Heart left ventricle (tissue), 16 donors: Measurements from ENCODE around the gene PGS1. TPM values are rescaled to one million over a fixed set of nuclear protein-coding genes. Genes with fewer than 3 reads are reported as not detected.
A peak's percentile ranks its signal among the peaks of the same experiment; 100 is the strongest.

Experiments used
- ATAC-seq, 4 donors: fragments of 200-7000 bp; cut with Tn5 transposase; one replicate each; pipeline ENCODE4 v1.9.1; 2020 to 2022; ENCODE audit warnings: moderate library complexity in 4 of 4, mild to moderate bottlenecking in 3 of 4, moderate number of reproducible peaks in 1 of 4
- DNase-seq, 5 donors: peaks; one replicate each; pipeline ENCODE4 v3.0.0-alpha.2; 2020
- H3K27ac ChIP-seq, 12 donors: fragments of 200-600 bp; sonication (generic) in 4 of 12; one replicate each; pipeline versions ENCODE4 v1.5.0 to v1.8.0; 2016 to 2022; ENCODE audit warnings: mild to moderate bottlenecking in 2 of 12
- H3K27me3 ChIP-seq, 9 donors: fragments of 200-600 bp; sonication (generic) in 2 of 9; one replicate each; pipeline versions ENCODE4 v1.5.1 to v1.8.0; 2016 to 2022; ENCODE audit warnings: mild to moderate bottlenecking in 3 of 9
- H3K36me3 ChIP-seq, 9 donors: fragments of 200-600 bp; sonication (generic) in 2 of 9; one replicate each; pipeline versions ENCODE4 v1.5.0 to v1.8.0; 2018 to 2022; ENCODE audit warnings: mild to moderate bottlenecking in 2 of 9
- H3K4me1 ChIP-seq, 12 donors: fragments of 200-600 bp; sonication (generic) in 4 of 12; one replicate each; pipeline versions ENCODE4 v1.5.0 to v1.8.0; 2016 to 2022; ENCODE audit warnings: mild to moderate bottlenecking in 3 of 12
- H3K4me3 ChIP-seq, 12 donors: fragments of 200-600 bp; sonication (generic) in 4 of 12; one replicate each; pipeline versions ENCODE4 v1.5.0 to v1.8.0; 2017 to 2022; ENCODE audit warnings: mild to moderate bottlenecking in 9 of 12, moderate library complexity in 4 of 12
- H3K9me3 ChIP-seq, 12 donors: fragments of 200-600 bp; sonication (generic) in 4 of 12; one replicate each; pipeline versions ENCODE4 v1.5.0 to v1.8.0; 2016 to 2022; ENCODE audit warnings: mild to moderate bottlenecking in 1 of 12
- CTCF ChIP-seq, 12 donors: fragments of 200-600 bp; sonication (generic) in 4 of 12; IDR thresholded peaks; one replicate each; pipeline versions ENCODE4 v1.5.0 to v1.8.0; 2018 to 2022; ENCODE audit warnings: antibody characterized with exemption in 12 of 12, mild to moderate bottlenecking in 5 of 12
- POLR2A ChIP-seq, 2 donors: fragments of 450-650 bp; IDR thresholded peaks; one replicate each; pipeline ENCODE4 v1.6.1; 2017; ENCODE audit warnings: antibody characterized with exemption in 2 of 2, mild to moderate bottlenecking in 2 of 2, moderate library complexity in 2 of 2
- WGBS, 4 donors: extraction: QIAGEN DNeasy Blood & Tissue Kit in 2 of 4; methylation state at CpG; one replicate each; pipeline versions ENCODE4 v1.1.5 to v1.1.7; 2013 to 2018; 5-methylcytosine and 5-hydroxymethylcytosine counted together
- intact Hi-C, 10 donors: fragments of 100-400 bp; cut with DNase I; formaldehyde crosslinking; loops; one replicate each; pipeline versions ENCODE4 v1.11.1 to v1.14.2; 2022
- polyA plus RNA-seq, 2 donors: library from polyadenylated mRNA; stranded (reverse); fragments of 200-250 nt; gene quantifications; one replicate each; pipeline ENCODE4 v1.2.3, GENCODE V29; 2013
- total RNA-seq, 9 donors: library from RNA; depleted of rRNA in 2 of 9; stranded (reverse); fragments of >200 nt in 2 of 9; fragmentation: NEBNext Ultra II Directional in 3 of 9; extraction: Animal tissue kit (Norgen Biotek cat#: 25700) in 3 of 9; gene quantifications; one replicate each; pipeline versions ENCODE4 v1.1.0 to v1.2.4, GENCODE V29; 2016 to 2023
- donor health status: ischemic (EF 13 %, LVEDD 7.1; RV severe dilation, severe dysfunction).
- donor health status: healthy with polysubstance abuse.
- donor health status: DM: no; HTN: yes; CAD: no.
- donor health status: DM: no; HTN: no; CAD: no.
- donor health status: ischemic (EF 25% LVEDD 6.9; RV normal size, moderate dysfunction).
- donor health status: ischemic (EF 25% LVEDD 5.7; RV mildly dilated, moderate dysfunction).
- donor health status: healthy.
- donor health status: DM: yes; HTN: yes; CAD: no.
- donor health status: ischemic (EF 35%, LVEDD 5.7; RV mildly dilated, moderate dysfunction).
- donor health status: nonischemic (EF 11% LVEDD 7.7; RV severe dilation, severe dysfunction).
- donor health status: DM: yes; HTN: yes; CAD: no.
- donor health status: PGD.
- donor health status: ischemic (EF 29% LVEDD 5.4; RV normal size, mild dysfunction).
- donor health status: nonischemic (EF 23%, LVEDD 6.1; RV moderate dilation, normal function).

The PGS1 gene
- total and polyA plus RNA-seq, 11 donors: 11.9 to 32.8 (median 17.3) TPM

- H3K9me3 ChIP-seq: no peaks in the 10 kb centered on the region
- TF ChIP-seq POLR2A (IDR thresholded peaks at IDR 0.05) (no peak), CTCF (IDR thresholded peaks at IDR 0.05) (no peak)
- 93 to 97% (median 94%) methylated on average over 29 to 37 of the region's 37 CpGs for WGBS, 4 donors
These were observed 80.4 kb downstream of the PGS1 start for GRCh38 chr17:78458736-78459335.

GRCh38 chr17:78459696-78460095 is 81.2 kb downstream of the PGS1 start:
- Histone ChIP-seq H3K27ac (no peak overlapping the region), H3K9me3 (no peaks in the 10 kb centered on the region), H3K27me3 (no peaks in the 10 kb centered on the region), H3K36me3 (no peaks in the 10 kb centered on the region), H3K4me1 (no peaks in the 10 kb centered on the region), H3K4me3 (no peak overlapping the region)
- TF ChIP-seq POLR2A (IDR thresholded peaks at IDR 0.05) (no peak), CTCF (IDR thresholded peaks at IDR 0.05) (no peak)
- peak in 1 of 5 donors; percentile 41 for DNase-seq
- ATAC-seq: no peak
- intact Hi-C loops: no loop called here
- WGBS, 4 donors: 91 to 96% (median 94%) methylated on average over 14 to 21 of the region's 21 CpGs

More at GRCh38 chr17:78458736-78459335, 80.4 kb downstream of the PGS1 start:
- Histone ChIP-seq H3K36me3 (no peaks in the 10 kb centered on the region), H3K4me1 (no peaks in the 10 kb centered on the region), H3K27me3 (no peaks in the 10 kb centered on the region), H3K4me3 (no peak overlapping the region), H3K27ac (no peak overlapping the region)
- ATAC-seq: no peak
- intact Hi-C loops: no loop called here
- DNase-seq: no peak

GRCh38 chr17:78460176-78460675 is 81.8 kb downstream of the PGS1 start:
- no peaks in the 10 kb centered on the region for H3K9me3 ChIP-seq
- no peaks in the 10 kb centered on the region for H3K27me3 ChIP-seq
- DNase-seq (peak in 1 of 5 donors; percentile 35), ATAC-seq (no peak)
- 79 to 90% (median 82%) methylated on average over 11 of the region's 11 CpGs for WGBS, 4 donors
- H3K27ac ChIP-seq: no peak overlapping the region
- H3K4me1 ChIP-seq: no peaks in the 10 kb centered on the region
- H3K4me3 ChIP-seq: no peak overlapping the region
- intact Hi-C loops: no loop called here
- H3K36me3 ChIP-seq: no peaks in the 10 kb centered on the region
- TF ChIP-seq CTCF (IDR thresholded peaks at IDR 0.05) (no peak), POLR2A (IDR thresholded peaks at IDR 0.05) (no peak)

GRCh38 chr17:78460951-78461798 is 82.7 kb downstream of the PGS1 start:
- no peak for TF ChIP-seq CTCF (IDR thresholded peaks at IDR 0.05)
- TF ChIP-seq POLR2A (IDR thresholded peaks at IDR 0.05): no peak
- 88 to 92% (median 91%) methylated on average over 21 to 34 of the region's 34 CpGs for WGBS, 4 donors
- no peak overlapping the region for H3K27ac ChIP-seq
- H3K27me3 ChIP-seq: no peaks in the 10 kb centered on the region
- DNase-seq: no peak
- H3K36me3 ChIP-seq: no peaks in the 10 kb centered on the region
- no peaks in the 10 kb centered on the region for H3K9me3 ChIP-seq
- no peaks in the 10 kb centered on the region for H3K4me1 ChIP-seq
- intact Hi-C loops: no loop called here
- no peak for ATAC-seq
- no peak overlapping the region for H3K4me3 ChIP-seq
